ENCODE measurements around the gene LINGO3. TPM values are rescaled to one million over a fixed set of nuclear protein-coding genes. Genes with fewer than 3 reads are reported as not detected.

LINGO3 gene
- total and polyA plus RNA-seq, 8 donors = not detected

DNA sequence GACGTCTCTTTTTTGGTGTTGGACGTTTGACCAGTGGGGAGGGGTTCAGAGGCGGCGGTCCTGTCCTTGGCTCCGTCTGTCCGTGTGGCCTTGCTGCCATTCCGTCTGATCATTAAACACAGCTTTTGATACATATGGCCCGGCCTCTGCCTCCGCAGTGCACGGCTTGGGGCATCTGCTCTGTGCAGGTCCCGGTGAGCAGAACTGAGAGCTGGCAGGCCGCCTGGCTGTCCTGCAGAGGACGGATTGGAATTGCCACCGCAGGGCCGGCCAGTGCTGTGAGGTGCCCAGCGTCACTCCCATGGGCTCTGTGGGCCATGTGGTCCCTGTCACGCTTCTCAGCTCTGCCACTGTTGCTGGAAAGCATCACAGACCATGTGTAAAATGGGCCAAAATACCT lies 46.7 kb upstream of the LINGO3 start:
- TF ChIP-seq POLR2A (IDR thresholded peaks at IDR 0.05) = no peak
- TF ChIP-seq, protein P1, sequence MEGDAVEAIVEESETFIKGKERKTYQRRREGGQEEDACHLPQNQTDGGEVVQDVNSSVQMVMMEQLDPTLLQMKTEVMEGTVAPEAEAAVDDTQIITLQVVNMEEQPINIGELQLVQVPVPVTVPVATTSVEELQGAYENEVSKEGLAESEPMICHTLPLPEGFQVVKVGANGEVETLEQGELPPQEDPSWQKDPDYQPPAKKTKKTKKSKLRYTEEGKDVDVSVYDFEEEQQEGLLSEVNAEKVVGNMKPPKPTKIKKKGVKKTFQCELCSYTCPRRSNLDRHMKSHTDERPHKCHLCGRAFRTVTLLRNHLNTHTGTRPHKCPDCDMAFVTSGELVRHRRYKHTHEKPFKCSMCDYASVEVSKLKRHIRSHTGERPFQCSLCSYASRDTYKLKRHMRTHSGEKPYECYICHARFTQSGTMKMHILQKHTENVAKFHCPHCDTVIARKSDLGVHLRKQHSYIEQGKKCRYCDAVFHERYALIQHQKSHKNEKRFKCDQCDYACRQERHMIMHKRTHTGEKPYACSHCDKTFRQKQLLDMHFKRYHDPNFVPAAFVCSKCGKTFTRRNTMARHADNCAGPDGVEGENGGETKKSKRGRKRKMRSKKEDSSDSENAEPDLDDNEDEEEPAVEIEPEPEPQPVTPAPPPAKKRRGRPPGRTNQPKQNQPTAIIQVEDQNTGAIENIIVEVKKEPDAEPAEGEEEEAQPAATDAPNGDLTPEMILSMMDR (IDR thresholded peaks at IDR 0.05) = no peak
- no peak for TF ChIP-seq POLR2AphosphoS5 (IDR thresholded peaks at IDR 0.05)
- TF ChIP-seq EP300 (IDR thresholded peaks at IDR 0.05) = no peak
- Histone ChIP-seq H3K4me3 (no peak overlapping the region), H3K27ac (no peak overlapping the region), H3K9me3 (no peaks in the 10 kb centered on the region), H3K27me3 (peaks cover 0 to 16% (median under 1%) of the 10 kb centered on the region in 3 donors), H3K36me3 (peaks cover 12 to 63% (median 54%) of the 10 kb centered on the region in 4 donors), H3K4me1 (no peaks in the 10 kb centered on the region)
- 88 to 94% (median 91%) methylated on average over 9 to 17 of the region's 17 CpGs for WGBS, 5 donors
- DNase-seq = no peak
- intact Hi-C loops (cut with DNase I; ENCODE audit: low total_unique reads) = no loop called here

DNA sequence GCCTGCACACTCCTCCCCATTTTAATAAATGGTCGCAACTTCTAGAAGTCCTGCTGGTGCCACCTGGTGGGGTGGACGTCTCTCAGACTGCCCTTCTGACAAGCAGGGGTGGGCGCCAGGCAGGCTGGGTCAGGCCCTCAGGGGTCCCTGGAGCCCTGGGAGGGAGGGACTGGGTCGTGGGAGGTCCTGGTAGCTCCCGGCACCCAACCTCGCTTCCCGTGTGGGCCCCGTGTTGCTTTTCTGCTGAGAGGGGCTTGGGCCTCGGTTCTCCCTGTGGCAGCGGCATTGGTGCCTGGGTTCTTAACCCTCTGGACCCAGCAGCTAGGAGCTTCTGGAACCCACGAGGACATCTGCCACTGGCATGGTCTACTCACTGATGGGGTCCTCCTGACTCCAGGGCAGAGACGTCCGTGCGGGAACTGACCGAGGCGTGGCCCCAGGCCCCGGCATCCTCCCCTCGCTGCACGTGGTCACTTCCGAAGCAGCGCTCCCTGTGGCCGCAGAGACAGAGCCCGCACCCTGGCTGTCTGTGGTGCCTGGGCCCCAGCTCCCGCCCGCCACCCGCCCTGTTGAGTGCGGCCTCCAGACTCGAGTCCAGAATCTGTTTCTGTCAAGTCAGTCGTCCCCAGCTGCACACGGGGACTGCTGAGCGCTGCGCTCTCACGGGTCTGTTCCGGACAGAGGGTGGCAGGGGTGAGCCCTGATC lies 46.1 kb upstream of the LINGO3 start:
- WGBS, 5 donors = 91 to 93% (median 92%) methylated on average over 25 to 34 of the region's 34 CpGs
- H3K27me3 ChIP-seq = peaks cover 0 to 10% (median 0%) of the 10 kb centered on the region in 3 donors

DNA sequence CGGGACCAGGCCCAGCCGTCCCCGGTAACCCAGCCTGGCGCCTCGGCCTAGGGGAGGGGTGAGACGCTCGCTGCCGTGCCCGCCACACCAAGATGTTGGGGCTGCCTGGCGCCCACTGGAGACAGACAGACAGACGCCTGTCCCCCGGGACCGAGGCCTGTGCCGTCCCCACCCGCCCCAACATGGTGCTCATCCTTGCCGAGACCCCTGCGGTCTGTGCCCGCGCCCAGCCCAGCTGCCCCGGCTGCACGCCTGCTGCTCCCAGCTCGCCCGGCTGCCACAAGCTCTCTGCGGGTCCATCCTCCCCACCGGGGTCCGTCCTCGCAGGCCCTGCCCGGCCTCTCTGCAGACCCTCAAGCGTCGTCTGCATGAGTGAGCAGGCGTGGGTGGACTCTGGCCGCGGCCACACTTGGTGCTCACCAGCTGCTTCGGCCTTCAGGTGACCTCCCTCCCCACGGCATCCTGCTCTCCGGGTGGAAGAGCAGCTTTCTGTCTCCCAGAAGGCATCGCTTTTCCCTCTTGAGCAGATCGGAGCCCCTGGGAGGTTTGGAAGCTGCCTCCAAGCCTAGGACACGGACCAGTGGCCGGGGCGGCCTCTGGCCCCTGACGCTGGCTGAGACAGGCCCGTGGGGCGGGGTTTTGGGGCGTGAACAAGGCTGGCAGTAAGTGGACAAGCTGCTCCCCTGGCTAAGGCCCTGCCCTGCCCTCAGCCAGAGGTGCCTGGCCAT lies 45.4 kb upstream of the LINGO3 start:
- WGBS, 5 donors = 88 to 92% (median 90%) methylated on average over 38 to 45 of the region's 45 CpGs
- Histone ChIP-seq H3K27ac (no peak overlapping the region), H3K4me3 (no peak overlapping the region), H3K27me3 (peaks cover 0 to 3% (median 0%) of the 10 kb centered on the region in 3 donors), H3K36me3 (peaks cover 14 to 73% (median 62%) of the 10 kb centered on the region in 4 donors), H3K4me1 (no peaks in the 10 kb centered on the region), H3K9me3 (no peaks in the 10 kb centered on the region)
- no peak for DNase-seq
- intact Hi-C loops (cut with DNase I; ENCODE audit: low total_unique reads) = no loop called here
- no peak for TF ChIP-seq POLR2AphosphoS5 (IDR thresholded peaks at IDR 0.05)
- TF ChIP-seq POLR2A (IDR thresholded peaks at IDR 0.05) = no peak
- TF ChIP-seq, protein P1 (IDR thresholded peaks at IDR 0.05) = no peak
- TF ChIP-seq EP300 (IDR thresholded peaks at IDR 0.05) = no peak

More for the DNA sequence above, 46.1 kb upstream of the LINGO3 start:
- no peaks in the 10 kb centered on the region for H3K4me1 ChIP-seq
- no peak overlapping the region for H3K27ac ChIP-seq
- no peak overlapping the region for H3K4me3 ChIP-seq
- intact Hi-C loops (cut with DNase I; ENCODE audit: low total_unique reads) = no loop called here
- TF ChIP-seq POLR2AphosphoS5 (IDR thresholded peaks at IDR 0.05) = no peak
- TF ChIP-seq EP300 (IDR thresholded peaks at IDR 0.05) = no peak
- TF ChIP-seq POLR2A (IDR thresholded peaks at IDR 0.05) = no peak
- TF ChIP-seq, protein P1 (IDR thresholded peaks at IDR 0.05) = no peak
- no peak for DNase-seq
- peaks cover 12 to 65% (median 55%) of the 10 kb centered on the region in 4 donors for H3K36me3 ChIP-seq
- H3K9me3 ChIP-seq = no peaks in the 10 kb centered on the region

GRCh38 chr19:2352121-2352520 lies 44.2 kb upstream of the LINGO3 start:
- 93 to 100% (median 94%) methylated on average over 2 to 24 of the region's 24 CpGs for WGBS, 5 donors
- TF ChIP-seq POLR2AphosphoS5 (IDR thresholded peaks at IDR 0.05) (no peak), POLR2A (IDR thresholded peaks at IDR 0.05) (no peak), EP300 (IDR thresholded peaks at IDR 0.05) (no peak)
- TF ChIP-seq, protein P1 (IDR thresholded peaks at IDR 0.05) = no peak
- DNase-seq = no peak
- H3K4me1 ChIP-seq = no peaks in the 10 kb centered on the region
- intact Hi-C loops (cut with DNase I; ENCODE audit: low total_unique reads) = no loop called here
- H3K9me3 ChIP-seq = no peaks in the 10 kb centered on the region
- peaks cover 14 to 73% (median 62%) of the 10 kb centered on the region in 4 donors for H3K36me3 ChIP-seq
- H3K27ac ChIP-seq = no peak overlapping the region
- no peaks in the 10 kb centered on the region for H3K27me3 ChIP-seq
- no peak overlapping the region for H3K4me3 ChIP-seq
